Lower lobe of right lung (tissue), 2 donors: Measurements from ENCODE around the gene MTMR2. TPM values are rescaled to one million over a fixed set of nuclear protein-coding genes. Genes with fewer than 3 reads are reported as not detected.

Source experiments
- ATAC-seq, 2 donors: fragments of 200-7000 bp; cut with Tn5 transposase; one replicate each; pipeline ENCODE4 v1.9.1; 2020 to 2022; ENCODE audit warnings: mild to moderate bottlenecking in 2 of 2, moderate library complexity in 2 of 2
- DNase-seq: peaks from one replicate; pipeline ENCODE4 v3.0.0-alpha.2; 2020
- H3K27ac ChIP-seq: fragments of 200-600 bp; one replicate; pipeline ENCODE4 v1.8.0; 2022
- H3K27me3 ChIP-seq: fragments of 200-600 bp; one replicate; pipeline ENCODE4 v1.8.0; 2022; ENCODE audit warnings: low read depth
- H3K36me3 ChIP-seq: fragments of 200-600 bp; one replicate; pipeline ENCODE4 v1.8.0; 2022; ENCODE audit warnings: mild to moderate bottlenecking
- H3K4me1 ChIP-seq: fragments of 200-600 bp; one replicate; pipeline ENCODE4 v1.8.0; 2022
- H3K4me3 ChIP-seq: fragments of 200-600 bp; one replicate; pipeline ENCODE4 v1.8.0; 2022; ENCODE audit warnings: mild to moderate bottlenecking
- H3K9me3 ChIP-seq: fragments of 200-600 bp; one replicate; pipeline ENCODE4 v1.8.0; 2022
- intact Hi-C: fragments of 100-400 bp; cut with DNase I; formaldehyde crosslinking; loops from one replicate; pipeline ENCODE4 v1.11.0; 2022
- long read RNA-seq: library from polyadenylated mRNA; unstranded; transcript quantifications from one replicate; pipeline ENCODE4 v2.0.0, GENCODE V29; 2021
- total RNA-seq: library from RNA; stranded (reverse); fragmentation: NEBNext Ultra II Directional; extraction: Animal tissue kit (Norgen Biotek cat#: 25700); gene quantifications from one replicate; pipeline ENCODE4 v1.2.1, GENCODE V29; 2021
- TF ChIP-seq, protein P1 (sequence below): fragments of 200-600 bp; IDR thresholded peaks from one replicate; pipeline ENCODE4 v1.8.0; 2022; ENCODE audit warnings: antibody characterized with exemption, mild to moderate bottlenecking
- donor health status: DM: no; HTN: yes; CAD: no; lungs with severe emphysema.

Gene MTMR2
- 24.9 TPM for total RNA-seq
- long read RNA-seq, full-length matches to known transcripts: 35 of 68 reads
- long read RNA-seq, partial matches to known transcripts: 10 of 68 reads
- long read RNA-seq, other reads (novel, unspliced or antisense): 23 of 68 reads

GRCh38 chr11:95923728-95924413 lies at the start of gene MTMR2:
MTMR2 (minus strand) TSS chr11:95924107; CDS start chr11:95923954, 153 bp downstream.
- Histone ChIP-seq H3K27ac (peak within 1 kb of the TSS; percentile 95), H3K27me3 (no peaks in the 10 kb centered on the region), H3K9me3 (no peaks in the 10 kb centered on the region), H3K4me3 (peak within 1 kb of the TSS; percentile 80), H3K36me3 (no peaks in the 10 kb centered on the region), H3K4me1 (peaks cover 29% of the 10 kb centered on the region)
- ATAC-seq: peak; percentile 99
- intact Hi-C loops: no loop called here
- DNase-seq: peak; percentile 84
- TF ChIP-seq, protein P1, sequence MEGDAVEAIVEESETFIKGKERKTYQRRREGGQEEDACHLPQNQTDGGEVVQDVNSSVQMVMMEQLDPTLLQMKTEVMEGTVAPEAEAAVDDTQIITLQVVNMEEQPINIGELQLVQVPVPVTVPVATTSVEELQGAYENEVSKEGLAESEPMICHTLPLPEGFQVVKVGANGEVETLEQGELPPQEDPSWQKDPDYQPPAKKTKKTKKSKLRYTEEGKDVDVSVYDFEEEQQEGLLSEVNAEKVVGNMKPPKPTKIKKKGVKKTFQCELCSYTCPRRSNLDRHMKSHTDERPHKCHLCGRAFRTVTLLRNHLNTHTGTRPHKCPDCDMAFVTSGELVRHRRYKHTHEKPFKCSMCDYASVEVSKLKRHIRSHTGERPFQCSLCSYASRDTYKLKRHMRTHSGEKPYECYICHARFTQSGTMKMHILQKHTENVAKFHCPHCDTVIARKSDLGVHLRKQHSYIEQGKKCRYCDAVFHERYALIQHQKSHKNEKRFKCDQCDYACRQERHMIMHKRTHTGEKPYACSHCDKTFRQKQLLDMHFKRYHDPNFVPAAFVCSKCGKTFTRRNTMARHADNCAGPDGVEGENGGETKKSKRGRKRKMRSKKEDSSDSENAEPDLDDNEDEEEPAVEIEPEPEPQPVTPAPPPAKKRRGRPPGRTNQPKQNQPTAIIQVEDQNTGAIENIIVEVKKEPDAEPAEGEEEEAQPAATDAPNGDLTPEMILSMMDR: no peak

DNA sequence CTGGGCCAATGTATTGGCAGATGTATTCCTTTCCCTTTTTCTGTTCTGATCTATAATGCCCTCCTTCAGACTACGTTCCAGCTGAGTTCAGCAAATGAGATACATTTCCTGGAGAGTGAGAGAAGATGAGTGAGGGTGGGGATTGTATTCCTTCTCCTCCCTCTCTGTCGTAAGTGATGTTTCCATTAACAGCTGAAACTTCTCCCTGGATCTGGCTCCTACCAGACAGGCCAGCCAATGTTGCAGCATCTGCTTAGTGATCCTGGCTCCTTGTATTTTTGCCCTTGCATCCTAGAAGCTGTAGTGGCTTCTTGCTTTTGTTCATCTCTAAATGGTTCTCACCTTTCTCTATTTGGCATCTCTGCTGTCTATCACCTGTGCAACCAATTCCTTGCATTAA lies 48.2 kb upstream of the MTMR2 start:
- TF ChIP-seq, protein P1: no peak
- Histone ChIP-seq H3K27ac (no peak overlapping the region), H3K4me3 (no peak overlapping the region), H3K9me3 (no peaks in the 10 kb centered on the region), H3K4me1 (no peaks in the 10 kb centered on the region), H3K36me3 (no peaks in the 10 kb centered on the region), H3K27me3 (no peaks in the 10 kb centered on the region)
- intact Hi-C loops: no loop called here
- DNase-seq (no peak), ATAC-seq (no peak)

- no peak for ATAC-seq
- DNase-seq: no peak
- TF ChIP-seq, protein P1: no peak
- Histone ChIP-seq H3K4me1 (no peaks in the 10 kb centered on the region), H3K27ac (no peak overlapping the region), H3K36me3 (no peaks in the 10 kb centered on the region), H3K27me3 (no peaks in the 10 kb centered on the region), H3K9me3 (no peaks in the 10 kb centered on the region), H3K4me3 (no peak overlapping the region)
- intact Hi-C loops: no loop called here
Measured at GRCh38 chr11:95968585-95968984, 44.7 kb upstream of the MTMR2 start.

- no peak overlapping the region for H3K27ac ChIP-seq
- no peaks in the 10 kb centered on the region for H3K36me3 ChIP-seq
- H3K4me3 ChIP-seq: no peak overlapping the region
- H3K9me3 ChIP-seq: no peaks in the 10 kb centered on the region
- DNase-seq (no peak), ATAC-seq (no peak)
- intact Hi-C loops: no loop called here
- H3K4me1 ChIP-seq: no peaks in the 10 kb centered on the region
- H3K27me3 ChIP-seq: no peaks in the 10 kb centered on the region
- TF ChIP-seq, protein P1: no peak
Measured at GRCh38 chr11:95964281-95964680, 40.4 kb upstream of the MTMR2 start.

DNA sequence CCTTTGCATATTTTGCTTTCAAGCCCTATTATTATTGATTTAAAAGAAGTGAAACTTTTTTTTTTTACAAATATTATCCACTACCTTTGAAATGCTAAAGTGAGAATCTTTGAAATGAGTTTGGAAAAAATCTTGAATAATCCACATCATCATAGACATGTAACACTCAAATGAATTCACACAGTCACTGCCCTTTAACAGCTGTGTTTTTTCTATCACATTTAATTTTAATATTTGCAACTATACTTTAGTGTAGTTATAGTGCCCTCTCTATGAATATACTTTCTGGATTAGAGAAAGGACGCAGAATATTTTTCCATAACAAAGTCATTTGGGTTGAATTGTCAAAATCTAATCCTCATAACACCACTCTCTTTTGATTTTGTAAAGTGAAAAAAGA lies 37.9 kb upstream of the MTMR2 start:
- ATAC-seq: no peak
- intact Hi-C loops: no loop called here
- DNase-seq: no peak

More for the DNA sequence above, 37.9 kb upstream of the MTMR2 start:
- Histone ChIP-seq H3K4me3 (no peak overlapping the region), H3K9me3 (no peaks in the 10 kb centered on the region), H3K27ac (no peak overlapping the region), H3K36me3 (no peaks in the 10 kb centered on the region), H3K27me3 (no peaks in the 10 kb centered on the region), H3K4me1 (no peaks in the 10 kb centered on the region)
- TF ChIP-seq, protein P1: no peak
